ENCODE data around the gene DCHS2. TPM values are rescaled to one million over a fixed set of nuclear protein-coding genes. Genes with fewer than 3 reads are reported as not detected.

The DCHS2 gene
- total and polyA plus RNA-seq, 2 experiments from 2014 or later, result 0.12 to 1.7 TPM

GRCh38 chr4:154507156-154507555, 15.6 kb upstream of the DCHS2 start:
- Histone ChIP-seq H3K27ac (peak overlapping the region; percentile 56), H3K27me3 (peaks cover 9% of the 10 kb centered on the region), H3K4me2 (no peak overlapping the region), H3K9me2 (replicated peaks; ENCODE audit: insufficient read depth) (no peaks in the 10 kb centered on the region), H3K9me3 (ENCODE audit: low read depth) (no peaks in the 10 kb centered on the region), H2AFZ (no peak overlapping the region), H3K36me3 (replicated peaks; ENCODE audit: insufficient read depth, low read depth) (no peaks in the 10 kb centered on the region), H3K4me1 (ENCODE audit: insufficient read depth) (no peaks in the 10 kb centered on the region), H4K20me1 (ENCODE audit: insufficient read depth, poor library complexity, severe bottlenecking) (no peaks in the 10 kb centered on the region), H3K79me2 (no peaks in the 10 kb centered on the region), H3K4me3 (no peak overlapping the region)
- TF ChIP-seq CTCF (IDR thresholded peaks at IDR 0.05; ENCODE audit: poor library complexity) (no peak), EZH2phosphoT487 (IDR thresholded peaks at IDR 0.05; ENCODE audit: low read depth, severe bottlenecking, unreplicated experiment) (no peak), EZH2 (IDR thresholded peaks at IDR 0.05; ENCODE audit: borderline replicate concordance) (no peak)
- DNase-seq (ENCODE audit: low spot score), result peak; percentile 15
- WGBS (ENCODE audit: low lambda C conversion rate, missing lambda C conversion rate), result 61% methylated on average over 3 of the region's 3 CpGs

GRCh38 chr4:154506253-154506652, 14.7 kb upstream of the DCHS2 start:
- no peak overlapping the region for H3K4me3 ChIP-seq
- H3K9me2 ChIP-seq (replicated peaks; ENCODE audit: insufficient read depth), result no peaks in the 10 kb centered on the region
- no peaks in the 10 kb centered on the region for H4K20me1 ChIP-seq (ENCODE audit: insufficient read depth, poor library complexity, severe bottlenecking)
- no peak overlapping the region for H2AFZ ChIP-seq
- H3K4me1 ChIP-seq (ENCODE audit: insufficient read depth), result no peaks in the 10 kb centered on the region
- no peaks in the 10 kb centered on the region for H3K36me3 ChIP-seq (replicated peaks; ENCODE audit: insufficient read depth, low read depth)
- TF ChIP-seq CTCF (IDR thresholded peaks at IDR 0.05; ENCODE audit: poor library complexity) (peak; percentile 76), EZH2phosphoT487 (IDR thresholded peaks at IDR 0.05; ENCODE audit: low read depth, severe bottlenecking, unreplicated experiment) (no peak)
- H3K9me3 ChIP-seq (ENCODE audit: low read depth), result no peaks in the 10 kb centered on the region
- 14% methylated on average over 2 of the region's 2 CpGs for WGBS (ENCODE audit: low lambda C conversion rate, missing lambda C conversion rate)
- H3K27me3 ChIP-seq, result peaks cover 17% of the 10 kb centered on the region
- DNase-seq (ENCODE audit: low spot score), result peak; percentile 66
- H3K79me2 ChIP-seq, result no peaks in the 10 kb centered on the region
- H3K4me2 ChIP-seq, result no peak overlapping the region
- H3K27ac ChIP-seq, result no peak overlapping the region

DNA sequence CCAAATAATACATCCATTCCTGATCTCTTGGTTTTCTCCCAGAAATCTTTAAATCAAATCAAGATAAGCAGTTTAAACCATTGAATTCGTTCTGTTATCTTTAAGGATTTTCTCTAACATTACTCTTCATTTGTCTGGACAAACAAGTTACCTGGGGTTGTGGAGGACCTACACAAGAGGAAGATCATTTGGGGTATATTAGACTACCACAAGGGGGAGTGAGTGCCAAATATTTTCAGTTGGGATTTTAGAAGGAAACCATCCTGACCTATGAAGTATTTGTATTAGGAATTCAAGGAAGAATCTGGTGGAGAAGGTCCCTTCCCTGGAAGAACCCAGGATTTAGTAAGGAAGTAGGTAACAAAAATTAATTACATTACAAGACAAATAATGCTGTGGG, 12.0 kb upstream of the DCHS2 start:
- TF ChIP-seq EZH2 (IDR thresholded peaks at IDR 0.05; ENCODE audit: borderline replicate concordance), result no peak
- peak; percentile 32 for TF ChIP-seq CTCF (IDR thresholded peaks at IDR 0.05; ENCODE audit: poor library complexity)
- no peaks in the 10 kb centered on the region for H3K79me2 ChIP-seq
- no peaks in the 10 kb centered on the region for H3K9me3 ChIP-seq (ENCODE audit: low read depth)
- H3K9me2 ChIP-seq (replicated peaks; ENCODE audit: insufficient read depth), result no peaks in the 10 kb centered on the region
- H3K4me3 ChIP-seq, result no peak overlapping the region
- no peak overlapping the region for H2AFZ ChIP-seq
- no peak overlapping the region for H3K4me2 ChIP-seq
- peaks cover 38% of the 10 kb centered on the region for H3K27me3 ChIP-seq
- H4K20me1 ChIP-seq (ENCODE audit: insufficient read depth, poor library complexity, severe bottlenecking), result no peaks in the 10 kb centered on the region
- no peak overlapping the region for H3K27ac ChIP-seq
- WGBS (ENCODE audit: low lambda C conversion rate, missing lambda C conversion rate), result 10% methylated on average over 1 of the region's 1 CpG
- DNase-seq (ENCODE audit: low spot score), result peak; percentile 16
- H3K36me3 ChIP-seq (replicated peaks; ENCODE audit: insufficient read depth, low read depth), result no peaks in the 10 kb centered on the region
- H3K4me1 ChIP-seq (ENCODE audit: insufficient read depth), result no peaks in the 10 kb centered on the region

- Histone ChIP-seq H3K36me3 (replicated peaks; ENCODE audit: insufficient read depth, low read depth) (no peaks in the 10 kb centered on the region), H3K9me2 (replicated peaks; ENCODE audit: insufficient read depth) (no peaks in the 10 kb centered on the region), H3K27me3 (peaks cover 44% of the 10 kb centered on the region), H3K4me2 (no peak overlapping the region), H3K9me3 (ENCODE audit: low read depth) (no peaks in the 10 kb centered on the region), H2AFZ (no peak overlapping the region), H3K79me2 (no peaks in the 10 kb centered on the region), H4K20me1 (ENCODE audit: insufficient read depth, poor library complexity, severe bottlenecking) (no peaks in the 10 kb centered on the region), H3K4me1 (ENCODE audit: insufficient read depth) (no peaks in the 10 kb centered on the region), H3K27ac (no peak overlapping the region), H3K4me3 (no peak overlapping the region)
- no peak for TF ChIP-seq EZH2 (IDR thresholded peaks at IDR 0.05; ENCODE audit: borderline replicate concordance)
- no peak for DNase-seq (ENCODE audit: low spot score)
- 82% methylated on average over 6 of the region's 6 CpGs for WGBS (ENCODE audit: low lambda C conversion rate, missing lambda C conversion rate)
These were observed 10.5 kb upstream of the DCHS2 start for GRCh38 chr4:154502111-154502510.
